HEK293 (cell line): ENCODE data around the gene MUSTN1.

Experiments used
- CTCF ChIA-PET: fragments of 350-600 bp; formaldehyde crosslinking; extraction: SDS; loops from one replicate; lab custom pipeline; 2021; ENCODE audit warnings: antibody characterized with exemption; lab: Yijun Ruan, JAX
- POLR2A ChIA-PET: fragments of 300-600 bp; formaldehyde crosslinking; extraction: SDS; loops from one replicate; lab custom pipeline; 2020; ENCODE audit warnings: antibody characterized with exemption, inconsistent platforms; lab: Yijun Ruan, JAX
- H3K27ac ChIP-seq: fragments of 200-500 bp; sonication (Bioruptor generic); 2 replicates; pipeline ENCODE4 v1.5.1; 2014; ENCODE audit warnings: low read depth, low read length, control low read depth, inconsistent platforms; ENCODE audit errors: extremely low read depth
- H3K36me3 ChIP-seq, 2 experiments: fragments of 200-500 bp in 1 of 2; sonication (Bioruptor generic) in 1 of 2; 1 replicate in 1 of 2; 2 replicates in 1 of 2; pipeline ENCODE4 v1.5.1; 2014 to 2017; ENCODE audit warnings: inconsistent platforms in 2 of 2, low read length in 2 of 2; ENCODE audit not compliant: control insufficient read depth in 2 of 2, insufficient read depth in 1 of 2
- H3K4me1 ChIP-seq: fragments of 200-500 bp; sonication (Bioruptor generic); 2 replicates; pipeline ENCODE4 v1.5.1; 2014; ENCODE audit warnings: mild to moderate bottlenecking, low read length, inconsistent platforms; ENCODE audit not compliant: control insufficient read depth, insufficient read depth
- H3K4me3 ChIP-seq: 2 replicates; pipeline ENCODE4 v1.5.1; 2011; ENCODE audit warnings: low read depth, mild to moderate bottlenecking, control low read depth, low read length, moderate library complexity
- H3K9me3 ChIP-seq: fragments of 200-500 bp; sonication (Bioruptor generic); 2 replicates; pipeline ENCODE4 v1.5.1; 2014; ENCODE audit warnings: low read depth, low read length, inconsistent platforms; ENCODE audit not compliant: control insufficient read depth, insufficient read depth
- FEZF1 ChIP-seq: fragments of 450-650 bp; formaldehyde crosslinking; IDR thresholded peaks from 2 replicates; pipeline ENCODE4 v1.5.1; 2016; ENCODE audit warnings: missing biosample characterization, missing genetic modification characterization
- GFI1B ChIP-seq: fragments of 450-650 bp; formaldehyde crosslinking; IDR thresholded peaks from 2 replicates; pipeline ENCODE4 v1.5.1; 2016; ENCODE audit warnings: missing biosample characterization, missing genetic modification characterization
- MZF1 ChIP-seq: fragments of 450-650 bp; formaldehyde crosslinking; IDR thresholded peaks from 2 replicates; pipeline ENCODE4 v1.5.1; 2017; ENCODE audit warnings: missing biosample characterization, missing genetic modification characterization, borderline replicate concordance
- SCRT1 ChIP-seq: fragments of 450-650 bp; formaldehyde crosslinking; IDR thresholded peaks from 2 replicates; pipeline ENCODE4 v1.5.1; 2016; ENCODE audit warnings: missing biosample characterization, missing genetic modification characterization, borderline replicate concordance
- YY2 ChIP-seq: fragments of 450-650 bp; formaldehyde crosslinking; IDR thresholded peaks from 2 replicates; pipeline ENCODE4 v1.5.1; 2016; ENCODE audit warnings: missing biosample characterization, missing genetic modification characterization
- ZBTB1 ChIP-seq: fragments of 450-650 bp; formaldehyde crosslinking; IDR thresholded peaks from 2 replicates; pipeline ENCODE4 v1.5.1; 2016; ENCODE audit warnings: missing biosample characterization, missing genetic modification characterization
- ZFHX2 ChIP-seq: fragments of 450-650 bp; formaldehyde crosslinking; conservative IDR thresholded peaks from 2 replicates; pipeline ENCODE4 v1.5.1; 2016; ENCODE audit warnings: missing biosample characterization, missing genetic modification characterization
- ZFP69B ChIP-seq: fragments of 450-650 bp; formaldehyde crosslinking; IDR thresholded peaks from 2 replicates; pipeline ENCODE4 v1.5.1; 2016; ENCODE audit warnings: missing biosample characterization, missing genetic modification characterization
- ZNF211 ChIP-seq: fragments of 450-650 bp; formaldehyde crosslinking; IDR thresholded peaks from 2 replicates; pipeline ENCODE4 v1.5.1; 2016; ENCODE audit warnings: low read depth, missing biosample characterization, missing genetic modification characterization
- ZNF223 ChIP-seq: fragments of 450-650 bp; formaldehyde crosslinking; IDR thresholded peaks from 2 replicates; pipeline ENCODE4 v1.5.1; 2016; ENCODE audit warnings: missing biosample characterization, missing genetic modification characterization
- ZNF239 ChIP-seq: fragments of 450-650 bp; formaldehyde crosslinking; IDR thresholded peaks from 2 replicates; pipeline ENCODE4 v1.5.1; 2016; ENCODE audit warnings: missing biosample characterization, missing genetic modification characterization
- ZNF248 ChIP-seq: fragments of 450-650 bp; formaldehyde crosslinking; IDR thresholded peaks from 2 replicates; pipeline ENCODE4 v1.5.1; 2017; ENCODE audit warnings: missing biosample characterization, missing genetic modification characterization
- ZNF274 ChIP-seq, 2 experiments: fragments of 200-500 bp in 1 of 2; fragments of 450-650 bp in 1 of 2; sonication (Bioruptor generic) in 1 of 2; formaldehyde crosslinking in 1 of 2; IDR thresholded peaks; 2 replicates each; pipeline versions ENCODE4 v1.5.1 to v1.6.1; 2014 to 2016; ENCODE audit warnings: borderline replicate concordance in 1 of 2, inconsistent platforms in 1 of 2, low read length in 1 of 2, missing biosample characterization in 1 of 2, missing genetic modification characterization in 1 of 2
- ZNF302 ChIP-seq: fragments of 450-650 bp; formaldehyde crosslinking; IDR thresholded peaks from 2 replicates; pipeline ENCODE4 v1.5.1; 2016; ENCODE audit warnings: missing biosample characterization, missing genetic modification characterization, low read depth
- ZNF544 ChIP-seq: fragments of 450-650 bp; formaldehyde crosslinking; IDR thresholded peaks from 2 replicates; pipeline ENCODE4 v1.5.0; 2017; ENCODE audit warnings: missing biosample characterization, missing genetic modification characterization
- ZNF548 ChIP-seq: fragments of 450-650 bp; formaldehyde crosslinking; IDR thresholded peaks from 2 replicates; pipeline ENCODE4 v1.5.1; 2016; ENCODE audit warnings: missing biosample characterization, missing genetic modification characterization
- ZNF549 ChIP-seq: fragments of 450-650 bp; IDR thresholded peaks from 2 replicates; pipeline ENCODE4 v1.5.1; 2018; ENCODE audit warnings: missing biosample characterization, missing genetic modification characterization, mild to moderate bottlenecking, inconsistent platforms, moderate library complexity
- ZNF629 ChIP-seq: fragments of 450-650 bp; formaldehyde crosslinking; IDR thresholded peaks from 2 replicates; pipeline ENCODE4 v1.5.1; 2017; ENCODE audit warnings: missing biosample characterization, missing genetic modification characterization
- ZNF654 ChIP-seq: fragments of 450-650 bp; formaldehyde crosslinking; IDR thresholded peaks from 2 replicates; pipeline ENCODE4 v1.5.1; 2016; ENCODE audit warnings: low read depth, missing biosample characterization, missing genetic modification characterization
- ZNF837 ChIP-seq: fragments of 450-650 bp; formaldehyde crosslinking; IDR thresholded peaks from 2 replicates; pipeline ENCODE4 v1.5.1; 2016; ENCODE audit warnings: missing biosample characterization, missing genetic modification characterization
- TF ChIP-seq, protein P1 (sequence below): fragments of 450-650 bp; formaldehyde crosslinking; IDR thresholded peaks from 2 replicates; pipeline ENCODE4 v1.5.1; 2017; ENCODE audit warnings: missing biosample characterization, missing genetic modification characterization
- TF ChIP-seq, protein P2 (sequence below): fragments of 450-650 bp; formaldehyde crosslinking; IDR thresholded peaks from 2 replicates; pipeline ENCODE4 v1.5.1; 2017; ENCODE audit warnings: missing biosample characterization, missing genetic modification characterization
- TF ChIP-seq, protein P3 (sequence below): fragments of 450-650 bp; IDR thresholded peaks from 2 replicates; pipeline ENCODE4 v1.5.1; 2018; ENCODE audit warnings: missing biosample characterization, mild to moderate bottlenecking, missing genetic modification characterization
- TF ChIP-seq, protein P4 (sequence below): fragments of 450-650 bp; formaldehyde crosslinking; IDR thresholded peaks from 2 replicates; pipeline ENCODE4 v1.5.0; 2017; ENCODE audit warnings: missing biosample characterization, missing genetic modification characterization, borderline replicate concordance
- TF ChIP-seq, protein P5 (sequence below): fragments of 450-650 bp; formaldehyde crosslinking; IDR thresholded peaks from 2 replicates; pipeline ENCODE4 v1.5.1; 2016; ENCODE audit warnings: missing biosample characterization, missing genetic modification characterization
- TF ChIP-seq, protein P6 (sequence below): fragments of 450-650 bp; formaldehyde crosslinking; IDR thresholded peaks from 2 replicates; pipeline ENCODE4 v1.5.1; 2016; ENCODE audit warnings: missing biosample characterization, missing genetic modification characterization

MUSTN1 gene

DNA sequence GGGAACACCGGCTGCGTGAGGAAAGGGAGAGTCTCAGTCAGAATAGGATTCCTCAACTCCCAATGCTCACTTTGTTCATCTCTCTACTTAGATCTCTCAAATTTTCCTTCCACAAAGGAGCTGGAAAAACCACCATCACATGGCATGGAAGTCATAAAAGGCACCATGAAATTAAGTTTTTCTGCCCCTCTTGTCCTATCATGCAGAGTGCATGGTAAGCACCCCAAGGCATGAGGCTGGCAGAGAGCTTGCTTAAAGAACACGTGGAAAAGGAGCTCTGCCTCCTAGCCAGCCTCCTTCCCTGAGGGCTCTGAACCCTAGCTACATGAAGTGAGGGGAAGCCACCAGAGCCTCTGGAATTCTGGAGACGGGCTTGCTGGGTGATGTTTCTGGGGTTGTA is 44.8 kb upstream of the MUSTN1 start (continued):
- TF ChIP-seq, protein P1, sequence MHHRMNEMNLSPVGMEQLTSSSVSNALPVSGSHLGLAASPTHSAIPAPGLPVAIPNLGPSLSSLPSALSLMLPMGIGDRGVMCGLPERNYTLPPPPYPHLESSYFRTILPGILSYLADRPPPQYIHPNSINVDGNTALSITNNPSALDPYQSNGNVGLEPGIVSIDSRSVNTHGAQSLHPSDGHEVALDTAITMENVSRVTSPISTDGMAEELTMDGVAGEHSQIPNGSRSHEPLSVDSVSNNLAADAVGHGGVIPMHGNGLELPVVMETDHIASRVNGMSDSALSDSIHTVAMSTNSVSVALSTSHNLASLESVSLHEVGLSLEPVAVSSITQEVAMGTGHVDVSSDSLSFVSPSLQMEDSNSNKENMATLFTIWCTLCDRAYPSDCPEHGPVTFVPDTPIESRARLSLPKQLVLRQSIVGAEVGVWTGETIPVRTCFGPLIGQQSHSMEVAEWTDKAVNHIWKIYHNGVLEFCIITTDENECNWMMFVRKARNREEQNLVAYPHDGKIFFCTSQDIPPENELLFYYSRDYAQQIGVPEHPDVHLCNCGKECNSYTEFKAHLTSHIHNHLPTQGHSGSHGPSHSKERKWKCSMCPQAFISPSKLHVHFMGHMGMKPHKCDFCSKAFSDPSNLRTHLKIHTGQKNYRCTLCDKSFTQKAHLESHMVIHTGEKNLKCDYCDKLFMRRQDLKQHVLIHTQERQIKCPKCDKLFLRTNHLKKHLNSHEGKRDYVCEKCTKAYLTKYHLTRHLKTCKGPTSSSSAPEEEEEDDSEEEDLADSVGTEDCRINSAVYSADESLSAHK: no peak
- TF ChIP-seq, protein P2, sequence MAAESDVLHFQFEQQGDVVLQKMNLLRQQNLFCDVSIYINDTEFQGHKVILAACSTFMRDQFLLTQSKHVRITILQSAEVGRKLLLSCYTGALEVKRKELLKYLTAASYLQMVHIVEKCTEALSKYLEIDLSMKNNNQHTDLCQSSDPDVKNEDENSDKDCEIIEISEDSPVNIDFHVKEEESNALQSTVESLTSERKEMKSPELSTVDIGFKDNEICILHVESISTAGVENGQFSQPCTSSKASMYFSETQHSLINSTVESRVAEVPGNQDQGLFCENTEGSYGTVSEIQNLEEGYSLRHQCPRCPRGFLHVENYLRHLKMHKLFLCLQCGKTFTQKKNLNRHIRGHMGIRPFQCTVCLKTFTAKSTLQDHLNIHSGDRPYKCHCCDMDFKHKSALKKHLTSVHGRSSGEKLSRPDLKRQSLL (tag by site-specific recombination): no peak
- TF ChIP-seq ZNF274 (IDR thresholded peaks at IDR 0.05; ENCODE audit: low read length) (no peak), ZNF274 (tag by site-specific recombination; IDR thresholded peaks at IDR 0.05; ENCODE audit: borderline replicate concordance) (no peak), ZBTB1 (tag by site-specific recombination) (no peak), SCRT1 (tag by site-specific recombination) (no peak), ZNF211 (tag by site-specific recombination) (no peak), ZFHX2 (tag by site-specific recombination) (no peak)

DNA sequence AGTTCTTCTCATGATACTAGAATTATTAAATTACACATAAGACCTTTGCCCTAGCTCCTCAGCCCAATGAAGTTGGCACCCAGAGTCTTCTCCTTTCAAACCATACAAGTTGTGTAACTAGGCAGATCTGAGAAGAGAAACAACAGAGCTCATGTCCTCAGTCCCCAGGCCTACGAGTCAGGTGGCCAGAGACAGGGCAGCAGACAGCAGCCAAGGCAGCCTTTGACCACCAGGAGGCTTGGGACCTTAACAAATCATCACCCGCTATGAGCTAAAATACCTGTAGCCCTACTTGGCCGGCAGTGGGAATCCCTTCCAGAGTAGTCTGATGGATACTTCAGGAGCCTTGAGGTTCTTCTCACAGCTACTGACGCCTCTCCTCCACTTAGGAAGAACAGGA is 44.3 kb upstream of the MUSTN1 start:
- H3K4me1 ChIP-seq: no peaks in the 10 kb centered on the region
- H3K4me3 ChIP-seq: no peak overlapping the region
- H3K36me3 ChIP-seq: peaks cover 0 to 5% of the 10 kb centered on the region in 2 experiments; a peak in 1 of 3 replicates
- CTCF ChIA-PET: interaction anchor here (0.9 kb wide), 1 partner anchor 106 kb away, joined by 3 read pairs; no protein-coding TSS in a partner anchor
- H3K27ac ChIP-seq: no peak overlapping the region
- no peaks in the 10 kb centered on the region for H3K9me3 ChIP-seq
- no peak for TF ChIP-seq ZNF549 (tag by site-specific recombination)
- TF ChIP-seq ZNF239 (tag by site-specific recombination): no peak
- no peak for TF ChIP-seq MZF1
- TF ChIP-seq YY2 (tag by site-specific recombination): no peak
- TF ChIP-seq, protein P3, sequence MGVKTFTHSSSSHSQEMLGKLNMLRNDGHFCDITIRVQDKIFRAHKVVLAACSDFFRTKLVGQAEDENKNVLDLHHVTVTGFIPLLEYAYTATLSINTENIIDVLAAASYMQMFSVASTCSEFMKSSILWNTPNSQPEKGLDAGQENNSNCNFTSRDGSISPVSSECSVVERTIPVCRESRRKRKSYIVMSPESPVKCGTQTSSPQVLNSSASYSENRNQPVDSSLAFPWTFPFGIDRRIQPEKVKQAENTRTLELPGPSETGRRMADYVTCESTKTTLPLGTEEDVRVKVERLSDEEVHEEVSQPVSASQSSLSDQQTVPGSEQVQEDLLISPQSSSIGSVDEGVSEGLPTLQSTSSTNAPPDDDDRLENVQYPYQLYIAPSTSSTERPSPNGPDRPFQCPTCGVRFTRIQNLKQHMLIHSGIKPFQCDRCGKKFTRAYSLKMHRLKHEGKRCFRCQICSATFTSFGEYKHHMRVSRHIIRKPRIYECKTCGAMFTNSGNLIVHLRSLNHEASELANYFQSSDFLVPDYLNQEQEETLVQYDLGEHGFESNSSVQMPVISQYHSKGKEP (tag by site-specific recombination): no peak
- TF ChIP-seq, protein P4, sequence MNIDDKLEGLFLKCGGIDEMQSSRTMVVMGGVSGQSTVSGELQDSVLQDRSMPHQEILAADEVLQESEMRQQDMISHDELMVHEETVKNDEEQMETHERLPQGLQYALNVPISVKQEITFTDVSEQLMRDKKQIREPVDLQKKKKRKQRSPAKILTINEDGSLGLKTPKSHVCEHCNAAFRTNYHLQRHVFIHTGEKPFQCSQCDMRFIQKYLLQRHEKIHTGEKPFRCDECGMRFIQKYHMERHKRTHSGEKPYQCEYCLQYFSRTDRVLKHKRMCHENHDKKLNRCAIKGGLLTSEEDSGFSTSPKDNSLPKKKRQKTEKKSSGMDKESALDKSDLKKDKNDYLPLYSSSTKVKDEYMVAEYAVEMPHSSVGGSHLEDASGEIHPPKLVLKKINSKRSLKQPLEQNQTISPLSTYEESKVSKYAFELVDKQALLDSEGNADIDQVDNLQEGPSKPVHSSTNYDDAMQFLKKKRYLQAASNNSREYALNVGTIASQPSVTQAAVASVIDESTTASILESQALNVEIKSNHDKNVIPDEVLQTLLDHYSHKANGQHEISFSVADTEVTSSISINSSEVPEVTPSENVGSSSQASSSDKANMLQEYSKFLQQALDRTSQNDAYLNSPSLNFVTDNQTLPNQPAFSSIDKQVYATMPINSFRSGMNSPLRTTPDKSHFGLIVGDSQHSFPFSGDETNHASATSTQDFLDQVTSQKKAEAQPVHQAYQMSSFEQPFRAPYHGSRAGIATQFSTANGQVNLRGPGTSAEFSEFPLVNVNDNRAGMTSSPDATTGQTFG: no peak
- TF ChIP-seq GFI1B (tag by site-specific recombination): no peak
- TF ChIP-seq ZFHX2 (tag by site-specific recombination): no peak
- TF ChIP-seq ZNF837 (tag by site-specific recombination): no peak
- TF ChIP-seq ZFP69B: no peak
- no peak for TF ChIP-seq ZNF654 (tag by site-specific recombination)
- no peak for TF ChIP-seq ZNF629 (tag by site-specific recombination)
- TF ChIP-seq, protein P5, sequence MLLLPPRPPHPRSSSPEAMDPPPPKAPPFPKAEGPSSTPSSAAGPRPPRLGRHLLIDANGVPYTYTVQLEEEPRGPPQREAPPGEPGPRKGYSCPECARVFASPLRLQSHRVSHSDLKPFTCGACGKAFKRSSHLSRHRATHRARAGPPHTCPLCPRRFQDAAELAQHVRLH (tag by site-specific recombination): no peak
- TF ChIP-seq ZNF248: no peak
- TF ChIP-seq ZNF548: no peak
- no peak for TF ChIP-seq FEZF1
- no peak for TF ChIP-seq ZNF544 (tag by site-specific recombination)
- TF ChIP-seq, protein P6, sequence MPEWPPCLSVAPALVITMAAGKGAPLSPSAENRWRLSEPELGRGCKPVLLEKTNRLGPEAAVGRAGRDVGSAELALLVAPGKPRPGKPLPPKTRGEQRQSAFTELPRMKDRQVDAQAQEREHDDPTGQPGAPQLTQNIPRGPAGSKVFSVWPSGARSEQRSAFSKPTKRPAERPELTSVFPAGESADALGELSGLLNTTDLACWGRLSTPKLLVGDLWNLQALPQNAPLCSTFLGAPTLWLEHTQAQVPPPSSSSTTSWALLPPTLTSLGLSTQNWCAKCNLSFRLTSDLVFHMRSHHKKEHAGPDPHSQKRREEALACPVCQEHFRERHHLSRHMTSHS (tag by site-specific recombination): no peak
- no peak for TF ChIP-seq ZNF223 (tag by site-specific recombination)
- TF ChIP-seq ZNF302 (tag by site-specific recombination): no peak
- POLR2A ChIA-PET: no interaction called here
